ENCODE results near the gene FLNB.
A peak's percentile ranks its signal among the peaks of the same experiment; 100 is the strongest.
"Not testable (repeated sequence)": the region's sequence is repeated elsewhere in the genome, so short reads cannot be mapped to it uniquely, and the experiment has no call there.

The FLNB gene

DNA sequence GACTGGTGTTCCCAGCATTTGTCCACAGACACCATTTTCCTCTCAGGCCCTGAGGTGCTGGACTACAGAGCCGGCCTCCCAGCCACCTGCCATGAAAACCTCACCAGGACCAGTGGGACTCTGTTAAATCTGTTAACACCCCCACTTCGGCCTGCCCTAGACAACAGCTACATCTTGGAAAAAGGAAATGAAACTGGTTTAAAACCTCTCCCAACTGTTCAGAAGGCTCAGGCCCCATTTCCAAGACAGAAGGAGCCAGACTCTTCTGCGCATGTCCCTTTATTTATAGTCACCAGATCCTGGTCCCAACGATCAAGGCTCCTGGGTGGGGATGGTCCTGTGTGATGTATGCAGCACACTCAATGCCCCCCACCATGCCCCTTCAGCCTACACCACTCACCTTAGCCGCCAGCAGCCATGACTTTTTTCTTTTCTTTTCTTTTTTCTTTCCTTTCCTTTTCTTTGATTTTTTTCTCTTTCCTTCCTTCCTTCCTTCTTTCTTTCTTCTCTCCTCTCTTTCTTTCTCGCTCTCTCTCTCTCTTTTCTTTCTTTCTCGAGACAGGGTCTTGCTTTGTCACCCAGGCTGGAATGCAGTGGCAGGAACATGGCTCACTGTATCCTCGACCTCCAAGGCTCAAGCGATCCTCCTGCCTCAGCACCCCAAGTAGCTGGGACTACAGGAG is 25.5 kb upstream of the FLNB start:
- DNase-seq (ENCODE audit: low read depth): no peak

DNA sequence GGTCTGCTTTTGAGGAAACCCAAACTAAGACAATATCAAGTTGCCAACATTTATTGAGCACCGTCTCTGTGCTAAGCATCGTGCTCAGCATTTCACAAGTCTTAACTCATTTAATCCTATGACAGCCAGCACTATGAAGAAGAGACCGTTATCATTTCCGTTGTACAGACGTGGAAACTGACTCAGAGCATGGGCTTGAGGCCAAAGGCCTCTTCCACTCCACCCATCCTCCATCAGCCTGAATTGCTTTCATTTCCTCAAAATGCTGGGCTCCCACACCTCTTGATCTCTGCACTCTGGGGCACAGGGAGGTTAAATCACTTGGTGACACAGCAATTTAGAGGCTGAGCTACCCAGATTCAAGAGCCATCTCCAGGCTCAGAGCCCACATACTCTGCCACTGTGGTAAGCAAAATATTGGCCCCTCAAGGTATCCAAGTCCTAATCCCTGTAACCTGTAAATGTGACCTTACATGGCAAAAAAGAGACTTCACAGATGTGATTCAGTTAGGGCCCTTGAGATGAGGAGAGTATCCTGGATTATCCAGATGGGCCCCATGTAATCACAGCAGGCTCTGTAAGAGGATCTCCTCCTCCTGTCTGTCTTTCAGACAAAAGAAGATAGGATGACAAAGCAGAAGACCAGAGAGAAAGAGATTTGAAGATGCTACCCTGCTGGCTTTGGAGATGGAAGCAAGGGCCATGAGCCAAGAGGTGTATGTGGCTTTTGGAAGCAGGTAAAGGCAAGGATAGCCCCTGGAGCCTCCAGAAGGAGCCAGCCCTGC is 24.3 kb upstream of the FLNB start:
- DNase-seq (ENCODE audit: low read depth): peak; percentile 79

DNA sequence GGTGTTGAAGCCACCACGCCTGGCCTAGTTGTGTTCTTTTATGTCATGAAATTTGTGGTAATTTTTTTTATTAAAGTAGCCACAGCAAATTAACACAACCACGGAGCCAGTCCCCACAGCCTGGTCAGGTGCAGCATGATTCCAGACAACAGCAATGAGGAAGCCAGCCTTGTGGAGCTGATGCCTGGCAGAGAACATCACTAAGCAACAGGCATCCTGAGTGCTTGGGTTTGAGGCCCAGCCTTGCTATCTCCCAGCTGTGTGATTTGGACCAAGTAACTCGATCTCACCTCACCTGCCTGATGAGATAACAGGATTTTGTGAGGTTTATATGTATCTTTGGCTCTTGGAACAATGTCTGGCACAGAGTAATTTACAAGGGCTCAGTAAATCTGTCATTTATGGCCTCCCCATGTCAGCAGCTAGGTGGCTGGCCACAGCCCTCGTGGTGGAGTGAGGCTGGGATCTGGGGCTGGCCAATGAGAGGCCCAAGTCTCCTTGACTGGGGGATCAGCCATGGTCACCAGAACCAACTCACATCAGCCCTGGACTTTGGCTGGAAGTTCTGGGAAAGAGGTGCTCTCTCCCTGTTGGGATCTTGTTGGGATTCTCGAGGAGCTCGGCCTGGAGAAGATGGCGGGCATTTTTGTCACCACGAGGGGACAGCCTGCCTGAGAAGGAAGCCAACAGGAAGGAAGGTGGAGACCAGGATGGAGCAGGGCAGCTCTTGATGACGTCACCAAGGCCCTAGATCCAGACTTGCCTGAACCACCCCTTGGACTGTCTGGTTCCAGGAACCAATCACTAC is 22.8 kb upstream of the FLNB start:
- no peak for DNase-seq (ENCODE audit: low read depth)

DNA sequence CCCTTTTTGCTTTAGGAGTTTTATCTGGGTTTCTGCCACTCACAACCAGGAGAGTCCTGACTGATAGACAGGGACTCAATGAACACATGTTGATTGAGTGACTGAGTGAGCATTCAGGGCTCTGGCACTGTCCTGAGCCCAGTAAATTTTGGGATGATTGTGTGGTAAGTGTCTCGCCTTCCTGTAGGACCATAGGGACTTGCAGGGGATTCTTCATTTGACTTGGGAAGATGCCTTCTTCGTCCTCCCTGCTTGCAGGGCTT is 22.3 kb upstream of the FLNB start:
- DNase-seq (ENCODE audit: low read depth): no peak

DNA sequence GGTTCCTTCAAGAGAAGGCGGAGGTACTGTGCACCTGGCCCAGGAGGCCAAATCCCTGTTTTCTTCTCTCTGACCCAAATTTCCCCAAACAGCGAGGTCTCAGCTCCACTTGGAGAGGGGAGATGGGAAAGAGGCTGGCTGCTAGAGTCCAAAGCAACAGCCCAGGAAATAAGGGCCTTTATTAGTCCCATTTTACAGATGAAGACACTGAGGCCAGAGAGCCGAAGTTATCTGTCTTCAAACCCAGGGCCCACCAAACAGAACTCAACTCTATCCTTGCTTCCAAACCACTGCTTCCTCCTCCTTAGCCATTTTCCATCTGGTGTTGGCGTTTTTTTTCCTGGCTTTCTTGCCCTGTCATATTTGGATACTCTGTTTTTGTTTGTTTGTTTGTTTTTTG is 22.0 kb upstream of the FLNB start:
- no peak for DNase-seq (ENCODE audit: low read depth)

DNA sequence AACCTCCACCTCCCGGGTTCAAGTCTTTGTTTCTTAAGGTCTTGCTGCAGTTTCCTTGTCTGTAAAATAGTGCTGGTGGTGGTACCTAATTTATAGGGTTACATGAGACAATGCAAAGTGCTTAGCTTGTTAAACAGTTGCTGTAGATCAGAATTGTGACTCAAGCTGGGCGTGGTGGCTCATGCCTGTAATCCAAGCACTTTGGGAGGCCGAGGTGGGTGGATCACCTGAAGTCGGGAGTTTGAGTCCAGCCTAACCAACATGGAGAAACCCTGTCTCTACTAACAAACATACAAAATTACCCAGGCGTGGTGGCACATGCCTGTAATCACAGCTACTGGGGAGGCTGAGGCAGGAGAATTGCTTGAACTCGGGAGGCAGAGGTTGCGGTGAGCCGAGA is 19.0 kb upstream of the FLNB start:
- DNase-seq (ENCODE audit: low read depth): not testable (repeated sequence)

DNA sequence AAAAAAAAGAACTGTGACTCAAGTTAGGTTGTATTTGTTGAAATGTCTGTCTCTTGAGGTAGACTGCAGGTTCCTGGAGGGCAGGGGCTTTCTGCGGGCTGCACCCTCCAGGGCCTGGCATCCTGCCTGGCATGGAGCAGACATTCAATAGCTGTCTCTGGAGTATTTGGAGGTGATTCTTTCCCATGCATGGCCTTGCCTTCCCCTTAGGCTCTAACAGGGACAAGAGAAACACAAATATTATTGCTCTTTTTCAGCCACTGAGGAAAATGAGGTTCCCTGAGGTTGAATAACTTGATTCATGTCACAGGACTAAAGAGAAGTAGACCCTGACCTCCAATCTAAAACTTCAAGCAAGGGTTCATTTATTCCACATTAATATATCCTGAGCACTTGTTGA is 18.6 kb upstream of the FLNB start:
- no peak for DNase-seq (ENCODE audit: low read depth)

DNA sequence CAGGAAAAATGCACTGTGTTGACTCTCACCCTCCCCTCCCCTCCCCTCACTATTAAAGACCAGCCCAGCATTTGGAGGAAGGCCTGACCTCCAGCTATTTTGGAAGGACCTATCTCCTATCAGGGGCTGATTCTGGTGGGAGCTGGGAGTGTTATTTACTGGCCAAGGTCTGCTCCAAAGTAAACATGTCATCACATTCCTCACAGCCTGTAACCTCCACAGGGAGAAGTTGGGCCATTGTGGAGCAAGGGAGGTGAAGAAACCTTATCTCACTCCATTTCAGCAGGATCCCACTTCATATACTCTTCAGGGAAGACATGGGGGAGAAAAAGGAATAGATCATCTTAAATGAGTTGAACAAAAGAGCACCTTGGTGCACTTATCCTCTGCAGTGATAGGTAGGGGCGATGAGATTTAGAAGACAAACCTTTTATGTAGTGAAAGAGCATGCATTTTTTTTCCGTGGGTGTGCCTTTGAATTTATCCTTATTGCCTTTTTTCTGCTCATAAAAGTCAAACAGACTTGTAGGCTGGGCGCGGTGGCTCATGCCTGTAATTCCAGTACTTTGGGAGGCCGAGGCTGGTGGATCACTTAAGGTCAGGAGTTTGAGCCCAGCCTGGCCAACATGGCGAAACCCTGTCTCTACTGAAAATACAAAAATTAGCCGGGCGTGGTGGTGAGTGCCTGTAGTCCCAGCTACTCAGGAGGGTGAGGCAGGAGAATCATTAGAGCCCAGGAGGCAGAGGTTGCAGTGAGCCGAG is 15.6 kb upstream of the FLNB start:
- DNase-seq (ENCODE audit: low read depth): no peak

DNA sequence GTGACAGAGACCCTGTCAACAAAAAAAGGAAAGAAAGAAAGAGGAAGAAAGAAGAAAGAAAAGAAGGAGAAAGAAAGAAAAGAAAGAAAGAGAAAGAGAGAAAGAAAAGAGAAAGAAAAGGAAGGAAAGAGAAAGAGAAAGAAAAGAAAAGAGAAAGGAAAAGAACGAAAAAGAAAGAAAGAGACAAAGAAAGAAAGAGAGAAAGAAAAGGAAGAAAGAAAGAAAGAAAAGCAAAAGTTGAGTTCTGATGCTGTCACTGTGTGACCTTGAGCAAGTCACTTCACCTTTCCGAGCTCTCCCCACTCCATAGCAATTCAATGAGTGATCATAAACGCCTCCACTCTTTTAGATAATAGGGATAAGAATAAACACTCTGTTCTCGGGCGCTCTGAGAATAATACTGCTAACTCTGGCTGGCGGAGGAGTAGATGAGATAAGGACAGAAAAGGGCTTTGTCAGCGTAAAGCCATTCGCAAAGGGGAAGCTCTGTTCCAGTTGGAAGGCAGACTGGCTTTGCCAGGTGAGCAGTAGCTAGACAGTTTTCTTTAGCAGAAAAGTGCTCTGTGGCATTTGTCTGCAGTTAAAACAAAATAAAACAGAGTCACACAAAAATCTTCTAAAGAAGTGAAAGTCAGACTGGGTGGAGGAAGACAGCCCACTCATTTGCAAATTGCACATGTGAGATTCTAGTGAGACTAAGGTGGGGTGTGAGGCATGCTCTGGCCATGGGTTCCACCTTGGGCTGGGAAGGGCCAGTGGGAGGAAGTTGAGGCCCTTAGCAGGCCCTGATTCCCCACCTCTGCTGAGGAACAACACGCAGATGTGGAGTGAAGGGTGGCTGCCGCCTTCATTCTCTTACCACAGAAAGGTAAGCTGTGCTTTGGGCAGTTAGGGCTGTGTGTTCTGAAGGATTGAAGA is 9.6 kb upstream of the FLNB start:
- no peak for DNase-seq (ENCODE audit: low read depth)

DNA sequence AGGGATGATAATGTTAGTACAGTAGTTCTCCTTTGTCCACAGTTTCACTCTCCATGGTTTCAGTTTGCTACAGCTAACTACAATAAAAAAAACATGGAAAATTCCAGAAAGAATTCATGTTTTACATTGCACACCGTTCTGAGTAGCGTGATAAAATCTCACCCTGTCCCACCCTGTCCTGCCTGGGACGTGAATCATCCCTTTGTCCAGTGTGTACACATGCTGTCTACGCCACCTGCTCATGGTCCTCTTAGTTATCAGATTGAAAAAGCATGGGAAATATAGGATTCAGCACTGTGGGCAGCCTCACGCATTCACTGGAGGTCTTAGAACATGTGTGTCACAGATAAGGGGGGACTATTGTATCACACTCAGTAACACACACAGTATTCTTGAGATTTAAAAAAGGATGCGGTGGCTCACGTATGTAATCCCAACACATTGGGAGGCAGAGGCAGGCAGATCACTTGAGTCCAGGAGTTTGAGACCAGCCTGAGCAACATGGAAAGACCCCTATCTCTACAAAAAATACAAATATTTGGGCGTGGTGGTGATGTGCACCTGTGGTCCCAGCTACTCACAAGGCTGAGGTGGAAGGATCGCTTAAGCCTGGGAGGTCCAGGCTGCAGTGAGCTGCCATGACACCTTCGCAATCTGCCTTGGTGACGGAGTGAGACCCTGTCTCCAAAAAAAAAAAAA is 8.7 kb upstream of the FLNB start:
- no peak for DNase-seq (ENCODE audit: low read depth)

DNA sequence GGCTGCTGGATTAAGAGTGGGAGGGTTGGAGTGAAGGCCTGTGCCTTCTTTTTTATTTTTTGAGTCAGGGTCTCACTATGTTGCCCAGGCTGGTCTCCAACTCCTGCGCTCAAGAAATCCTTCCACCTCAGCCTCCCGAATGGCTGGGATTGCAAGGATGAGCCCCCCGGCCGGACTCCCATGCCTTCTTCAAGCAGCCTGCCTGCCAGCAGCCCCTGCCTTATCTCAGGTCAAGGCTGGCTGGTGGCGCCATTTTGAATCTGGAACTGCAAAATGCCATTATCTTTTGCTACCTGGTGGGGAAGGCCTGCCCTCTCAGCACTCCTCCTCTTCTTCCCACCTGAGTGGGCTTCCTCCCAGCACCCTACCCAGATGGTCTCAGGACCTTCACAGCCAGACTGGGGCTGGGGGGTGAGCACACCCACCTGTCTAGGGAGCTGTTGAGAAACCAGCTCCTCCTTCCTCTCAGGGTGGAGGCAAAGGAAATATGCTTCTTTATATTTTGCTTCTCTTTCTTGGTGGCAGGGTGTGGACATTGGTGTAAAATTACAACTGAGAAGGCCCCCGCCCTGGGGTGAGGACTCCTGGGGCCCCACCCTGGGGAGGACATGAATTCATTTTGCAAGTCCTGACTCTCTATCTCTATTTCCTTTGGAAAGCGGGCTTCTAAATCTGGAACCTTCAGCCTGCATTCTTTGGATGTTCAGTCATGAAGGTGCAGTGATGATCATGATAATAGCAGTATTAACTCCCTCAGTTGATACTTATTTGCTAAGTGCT is 7.7 kb upstream of the FLNB start:
- DNase-seq (ENCODE audit: low read depth): no peak

DNA sequence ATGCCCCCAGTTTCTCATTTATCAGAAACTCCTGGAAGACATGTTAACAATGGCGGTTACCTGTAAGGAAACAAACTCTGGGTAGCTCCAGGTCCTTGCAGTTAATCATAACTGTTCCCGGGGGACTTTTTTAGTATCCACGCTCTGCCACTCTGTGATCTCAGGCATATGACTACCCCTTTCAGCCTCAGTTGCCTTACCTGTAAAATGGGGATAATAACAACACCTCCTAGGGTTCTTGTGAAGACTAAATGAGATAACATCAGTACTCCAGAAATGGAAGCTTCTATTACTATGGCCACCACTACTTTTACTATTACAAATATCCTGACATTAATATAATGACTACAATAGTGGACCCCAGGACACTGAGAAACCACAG is 7.1 kb upstream of the FLNB start:
- no peak for DNase-seq (ENCODE audit: low read depth)

DNA sequence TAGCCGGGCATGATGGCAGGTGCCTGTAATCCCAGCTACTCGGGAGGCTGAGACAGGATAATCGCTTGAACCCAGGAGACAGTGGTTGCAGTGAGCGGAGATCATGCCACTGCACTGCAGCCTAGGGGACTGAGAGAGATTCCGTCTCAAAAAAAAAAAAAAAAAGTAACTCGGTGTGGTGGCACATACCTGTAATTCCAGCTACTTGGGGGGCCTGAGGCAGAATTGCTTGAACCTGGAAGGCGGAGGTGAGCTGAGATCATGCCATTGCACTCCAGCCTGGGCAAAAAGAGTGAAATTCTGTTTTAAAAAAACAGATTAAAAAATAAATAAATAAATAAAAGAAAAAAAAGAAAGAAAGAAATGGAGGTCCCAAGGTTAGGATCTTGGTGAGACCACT is 6.2 kb upstream of the FLNB start:
- DNase-seq (ENCODE audit: low read depth): no peak

DNA sequence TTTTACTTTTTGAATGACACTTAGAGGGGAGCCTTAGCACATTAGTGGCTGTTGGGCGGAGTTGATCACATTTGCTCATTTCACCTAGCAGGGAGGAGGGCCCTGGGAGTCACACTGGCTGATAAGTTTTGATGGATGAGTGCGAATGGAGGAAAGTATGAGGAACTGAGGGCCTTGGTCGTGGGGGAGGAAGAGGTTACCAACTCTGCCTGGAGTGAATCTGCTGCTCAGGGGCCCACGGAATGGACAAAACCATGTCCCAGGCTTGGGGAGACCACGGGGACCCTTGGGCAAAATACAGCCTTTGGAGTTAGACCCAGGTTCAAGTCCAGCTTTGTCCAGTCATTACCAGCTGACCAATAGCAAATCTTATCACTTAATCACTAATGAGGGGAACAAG is 5.1 kb upstream of the FLNB start:
- DNase-seq (ENCODE audit: low read depth): no peak

DNA sequence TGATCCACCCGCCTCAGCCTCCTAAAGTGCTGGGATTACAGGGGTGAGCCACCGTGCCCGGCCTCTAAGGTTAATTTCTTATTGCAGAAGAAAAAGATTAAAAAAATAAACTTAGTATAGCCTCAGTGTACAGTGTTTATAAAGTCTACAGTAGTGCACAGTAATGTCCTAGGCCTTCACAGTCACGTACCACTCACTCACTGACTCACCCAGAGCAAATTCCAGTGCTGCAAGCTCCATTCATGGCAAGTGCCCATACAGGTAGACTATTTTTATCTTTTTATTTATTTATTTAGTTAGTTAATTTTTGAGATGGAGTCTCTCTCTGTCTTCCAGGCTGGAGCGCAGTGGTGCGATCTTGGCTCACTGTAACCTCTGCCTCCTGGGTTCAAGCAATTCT is 3.2 kb upstream of the FLNB start:
- no peak for DNase-seq (ENCODE audit: low read depth)

DNA sequence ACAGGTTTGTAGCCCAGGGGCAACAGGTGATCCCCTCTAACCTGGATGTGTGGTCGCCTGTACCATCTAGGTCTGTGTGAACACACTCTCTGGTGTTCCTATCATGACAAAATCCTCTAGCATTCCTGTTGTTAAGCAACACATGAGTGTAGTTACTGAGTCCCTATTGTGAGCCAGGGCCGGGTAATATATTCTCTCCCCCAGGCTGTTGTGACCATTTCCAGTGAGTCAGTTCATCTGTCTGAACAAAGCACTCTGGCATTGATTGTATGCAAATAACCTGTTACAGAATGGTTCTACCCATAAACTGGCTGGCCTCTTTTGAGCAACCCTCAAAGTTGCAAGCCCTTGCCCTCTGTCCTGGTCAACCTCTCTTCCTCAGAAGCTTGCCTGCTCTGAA is 2.6 kb upstream of the FLNB start:
- DNase-seq (ENCODE audit: low read depth): peak; percentile 54

DNA sequence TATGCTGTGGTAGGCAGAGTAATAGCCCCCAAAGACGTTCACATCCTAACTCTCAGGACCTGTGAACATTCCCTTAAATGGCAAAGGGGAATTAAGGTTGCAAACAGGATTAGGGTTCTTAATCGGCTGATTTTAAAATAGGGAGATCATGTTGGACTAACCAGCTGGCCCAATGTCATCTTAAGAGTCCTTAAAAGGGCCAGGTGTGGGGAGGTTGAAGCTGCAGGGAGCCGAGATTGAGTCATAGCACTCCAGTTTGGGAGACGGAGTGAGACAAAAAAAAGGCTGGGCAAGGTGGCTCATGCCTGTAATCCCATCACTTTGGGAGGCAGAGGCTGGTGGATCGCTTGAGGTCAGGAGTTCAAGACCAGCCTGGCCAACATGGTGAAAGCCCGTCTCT is 1.6 kb upstream of the FLNB start:
- DNase-seq (ENCODE audit: low read depth): no peak

DNA sequence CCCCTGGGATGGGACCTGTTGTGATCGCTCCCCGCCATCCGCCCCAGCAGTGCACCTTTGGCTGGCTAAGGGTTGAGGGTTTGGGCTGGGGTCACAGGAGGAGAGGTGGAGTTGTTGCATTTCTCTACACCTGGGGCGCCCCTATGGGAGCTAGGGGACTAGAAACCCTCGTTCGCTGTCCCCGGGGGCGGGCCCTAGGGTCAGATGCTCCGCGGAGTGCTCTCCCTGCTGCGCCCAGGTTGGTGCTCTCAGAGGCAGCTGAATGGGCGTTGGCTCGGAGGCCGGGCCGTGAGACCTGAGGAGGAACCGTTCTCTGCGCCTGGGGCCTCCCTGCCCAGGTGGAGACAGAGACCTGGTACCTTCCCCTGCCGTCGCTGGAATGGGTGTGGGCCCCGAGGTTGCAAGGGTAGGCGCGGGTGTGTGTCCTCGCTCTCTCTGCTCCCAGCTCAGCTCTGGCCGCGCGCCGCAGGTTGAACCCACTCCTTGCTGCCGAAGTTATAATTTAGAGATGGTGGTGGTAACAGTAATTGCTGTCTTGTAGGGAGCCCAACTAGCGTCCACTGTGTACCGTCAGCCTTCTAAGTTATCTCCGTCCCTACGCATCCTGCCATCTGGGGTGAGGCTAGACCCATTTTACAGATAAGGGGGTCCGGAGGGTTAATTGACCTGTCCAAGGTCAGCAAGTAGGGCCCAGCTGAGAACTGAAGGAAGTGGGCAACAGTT is 965 bp downstream of the FLNB start:
- no peak for DNase-seq (ENCODE audit: low read depth)

DNA sequence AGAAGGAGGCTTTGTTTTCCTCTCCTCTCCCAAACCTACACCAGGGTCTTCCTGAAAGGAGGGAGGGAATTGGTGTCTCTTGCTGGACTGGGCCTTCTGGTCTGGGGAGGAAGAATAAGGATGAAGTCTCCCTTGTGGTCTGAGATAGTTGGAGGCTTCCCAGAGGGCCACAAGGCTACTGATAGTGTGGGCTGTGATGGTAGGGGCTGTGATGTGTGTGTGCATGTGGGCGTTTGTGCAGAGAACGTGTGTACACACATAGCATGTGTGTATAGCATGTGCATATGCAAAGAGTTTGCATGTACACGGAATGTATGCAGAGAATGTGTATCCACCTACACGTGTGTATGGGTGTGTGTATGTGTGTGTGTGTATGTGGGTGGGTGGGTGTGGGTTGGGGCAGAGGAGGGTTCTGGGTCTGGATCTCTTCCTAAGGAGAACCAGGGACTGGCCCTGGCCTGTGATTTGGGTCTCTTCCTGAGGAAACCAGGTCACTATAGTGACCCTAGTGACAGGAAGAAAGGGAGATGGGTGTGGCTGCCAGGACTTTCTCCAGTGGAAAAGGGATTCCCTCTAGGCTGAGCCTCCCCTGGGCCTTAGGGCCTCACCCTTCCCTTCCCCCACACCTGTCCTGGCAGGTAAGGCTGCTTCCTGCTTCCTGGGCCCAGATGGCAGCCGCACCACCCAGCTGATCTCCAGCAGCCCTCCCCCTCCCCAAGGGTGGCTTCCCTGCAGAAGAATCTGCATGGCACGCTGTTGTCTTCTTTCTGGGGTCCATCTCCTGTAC is 1.7 kb downstream of the FLNB start:
- DNase-seq (ENCODE audit: low read depth): no peak

All from stromal cell of bone marrow (primary cell).